ENCODE measurements around the gene RMND5A.

RMND5A gene

GRCh38 chr2:86778957-86779356 lies 58.9 kb downstream of the RMND5A start:
- Histone ChIP-seq H3K27ac (no peak overlapping the region), H3K27me3 (peaks cover 25% of the 10 kb centered on the region), H3K4me1 (ENCODE audit: control insufficient read depth in 1 of 2, insufficient read depth in 1 of 2, low read depth in 1 of 2, low read length in 1 of 2) (peaks cover 4 to 10% of the 10 kb centered on the region in 2 experiments), H3K4me3 (ENCODE audit: low read depth in 1 of 2, low read length in 1 of 2) (no peak overlapping the region), H3K9me3 (no peaks in the 10 kb centered on the region), H3K36me3 (peaks cover 26% of the 10 kb centered on the region)
- TF ChIP-seq CTCF (IDR thresholded peaks at IDR 0.05) = no peak

GRCh38 chr2:86779971-86780370 lies 59.9 kb downstream of the RMND5A start:
- peaks cover 34% of the 10 kb centered on the region for H3K27me3 ChIP-seq
- H3K27ac ChIP-seq = no peak overlapping the region
- H3K36me3 ChIP-seq = peaks cover 16% of the 10 kb centered on the region
- no peak overlapping the region for H3K4me3 ChIP-seq (ENCODE audit: low read depth in 1 of 2, low read length in 1 of 2)
- peaks cover 4 to 10% of the 10 kb centered on the region in 2 experiments for H3K4me1 ChIP-seq (ENCODE audit: control insufficient read depth in 1 of 2, insufficient read depth in 1 of 2, low read depth in 1 of 2, low read length in 1 of 2)
- no peak for TF ChIP-seq CTCF (IDR thresholded peaks at IDR 0.05)
- H3K9me3 ChIP-seq = no peaks in the 10 kb centered on the region

GRCh38 chr2:86781363-86781762 lies 61.3 kb downstream of the RMND5A start:
- H3K36me3 ChIP-seq = peaks cover 3% of the 10 kb centered on the region
- no peak for TF ChIP-seq CTCF (IDR thresholded peaks at IDR 0.05)
- no peak overlapping the region for H3K27ac ChIP-seq
- no peaks in the 10 kb centered on the region for H3K9me3 ChIP-seq
- no peak overlapping the region for H3K4me3 ChIP-seq (ENCODE audit: low read depth in 1 of 2, low read length in 1 of 2)
- peaks cover 4 to 10% of the 10 kb centered on the region in 2 experiments for H3K4me1 ChIP-seq (ENCODE audit: control insufficient read depth in 1 of 2, insufficient read depth in 1 of 2, low read depth in 1 of 2, low read length in 1 of 2)
- peaks cover 48% of the 10 kb centered on the region for H3K27me3 ChIP-seq

- no peak for TF ChIP-seq CTCF (IDR thresholded peaks at IDR 0.05)
- H3K27me3 ChIP-seq = peaks cover 60% of the 10 kb centered on the region
- H3K9me3 ChIP-seq = no peaks in the 10 kb centered on the region
- H3K36me3 ChIP-seq = no peaks in the 10 kb centered on the region
- H3K4me1 ChIP-seq (ENCODE audit: control insufficient read depth in 1 of 2, insufficient read depth in 1 of 2, low read depth in 1 of 2, low read length in 1 of 2) = peaks cover 4% of the 10 kb centered on the region in 2 experiments
- H3K27ac ChIP-seq = no peak overlapping the region
- H3K4me3 ChIP-seq (ENCODE audit: low read depth in 1 of 2, low read length in 1 of 2) = no peak overlapping the region
These were observed 62.7 kb downstream of the RMND5A start for GRCh38 chr2:86782748-86783147.

GRCh38 chr2:86783615-86784339 lies 63.7 kb downstream of the RMND5A start:
- Histone ChIP-seq H3K9me3 (no peaks in the 10 kb centered on the region), H3K27me3 (peaks cover 70% of the 10 kb centered on the region), H3K27ac (no peak overlapping the region), H3K36me3 (no peaks in the 10 kb centered on the region), H3K4me3 (ENCODE audit: low read depth in 1 of 2, low read length in 1 of 2) (no peak overlapping the region), H3K4me1 (ENCODE audit: control insufficient read depth in 1 of 2, insufficient read depth in 1 of 2, low read depth in 1 of 2, low read length in 1 of 2) (peaks cover 4% of the 10 kb centered on the region in 2 experiments)
- no peak for TF ChIP-seq CTCF (IDR thresholded peaks at IDR 0.05)
